DMS114 treated with DMSO at 0.1 percent for 48 hours (cell line): Measurements from ENCODE around the gene FBXO27.
"Not testable (repeated sequence)": the region's sequence is repeated elsewhere in the genome, so short reads cannot be mapped to it uniquely, and the experiment has no call there.

Experiments
- DNase-seq: peaks from one replicate; lab custom pipeline; 2025; ENCODE audit not compliant: unreplicated experiment; lab: John Stamatoyannopoulos, UW

The FBXO27 gene

GRCh38 chr19:38989066-38989605 is 43.2 kb downstream of the FBXO27 start:
- no peak for DNase-seq

DNA sequence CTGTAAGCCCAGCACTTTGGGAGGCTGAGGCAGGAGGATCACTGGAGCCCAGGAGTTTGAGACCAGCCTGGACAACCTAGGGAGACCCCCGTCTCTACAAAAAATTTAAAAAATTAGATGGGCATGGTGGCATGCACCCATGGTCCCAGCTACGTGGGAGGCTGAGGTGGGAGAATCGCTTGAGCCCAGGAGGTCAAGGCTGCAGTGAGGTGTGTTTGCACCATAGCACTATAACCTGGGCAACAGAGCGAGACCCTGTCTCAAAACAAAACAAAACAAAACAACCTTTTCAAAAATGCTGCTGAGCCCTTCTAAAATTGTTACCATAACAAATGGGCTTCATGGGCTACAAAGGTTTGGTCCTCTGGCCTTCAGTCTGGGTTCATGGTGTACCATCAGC is 43.7 kb downstream of the FBXO27 start:
- not testable (repeated sequence) for DNase-seq

GRCh38 chr19:38987745-38988144 is 44.6 kb downstream of the FBXO27 start:
- DNase-seq = not testable (repeated sequence)

GRCh38 chr19:38985262-38985661 is 47.1 kb downstream of the FBXO27 start:
- DNase-seq = no peak

DNA sequence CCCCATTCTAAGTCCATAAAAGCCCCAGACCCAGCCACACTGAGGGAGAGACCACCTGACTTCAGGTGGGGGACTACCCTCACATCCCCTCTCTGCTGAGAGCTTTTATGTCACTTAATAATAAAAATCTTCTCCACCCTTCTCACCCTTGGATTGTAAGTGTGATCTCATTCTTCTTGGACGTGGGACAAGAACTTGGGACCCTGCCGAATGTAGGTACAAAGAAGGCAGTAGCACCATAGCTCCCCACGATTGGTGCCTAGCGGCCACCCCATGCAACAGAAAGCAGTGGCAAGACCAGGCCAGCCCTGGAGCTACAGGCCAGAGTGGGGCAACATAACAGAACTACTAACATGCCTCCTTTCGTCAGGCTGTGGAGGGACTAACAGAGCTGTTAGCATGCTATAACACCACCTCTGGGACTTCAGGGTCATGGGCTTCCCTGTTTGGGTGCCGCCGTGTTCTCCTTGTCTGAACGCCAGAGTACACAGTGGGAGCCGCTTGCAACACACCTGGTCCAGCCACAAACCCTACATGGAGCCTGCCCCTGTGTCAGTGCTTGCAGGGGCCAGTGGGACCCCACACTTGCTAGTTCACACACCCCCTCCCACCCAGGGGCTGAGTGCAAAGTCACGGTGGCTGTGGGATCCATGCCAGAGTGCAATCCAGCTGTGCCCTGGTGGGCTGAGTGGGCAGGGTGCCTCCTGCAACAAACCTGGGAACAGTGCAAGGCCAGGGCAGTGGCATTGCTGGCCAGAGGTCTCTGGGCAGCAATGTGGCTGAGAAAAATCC is 51.6 kb downstream of the FBXO27 start:
- DNase-seq = no peak

DNA sequence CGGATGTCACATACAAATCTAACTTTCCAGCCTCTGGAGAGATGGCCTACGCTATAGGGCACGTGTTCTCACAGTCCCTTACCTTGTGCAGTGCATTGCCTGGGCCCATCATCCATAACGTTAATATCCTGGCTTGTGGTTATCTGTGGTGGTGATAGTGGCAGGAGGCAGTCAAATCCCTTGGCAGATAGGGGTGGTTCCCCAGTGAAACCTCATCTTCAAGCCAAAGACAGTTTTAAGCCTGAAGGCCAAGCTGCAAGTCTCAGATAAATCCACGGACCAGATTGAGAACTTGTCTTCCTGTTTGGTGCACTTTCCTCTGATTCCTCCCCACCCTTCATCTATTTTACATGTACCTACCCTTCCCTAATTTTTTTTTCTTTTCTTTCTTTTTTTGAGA is 52.5 kb downstream of the FBXO27 start:
- DNase-seq = no peak

GRCh38 chr19:38978326-38978689 is 54.0 kb downstream of the FBXO27 start:
- DNase-seq = no peak

- DNase-seq = no peak
Observed at GRCh38 chr19:38977445-38978325, 54.7 kb downstream of the FBXO27 start.

- no peak for DNase-seq
Observed at GRCh38 chr19:38975861-38976271, 56.5 kb downstream of the FBXO27 start.

DNA sequence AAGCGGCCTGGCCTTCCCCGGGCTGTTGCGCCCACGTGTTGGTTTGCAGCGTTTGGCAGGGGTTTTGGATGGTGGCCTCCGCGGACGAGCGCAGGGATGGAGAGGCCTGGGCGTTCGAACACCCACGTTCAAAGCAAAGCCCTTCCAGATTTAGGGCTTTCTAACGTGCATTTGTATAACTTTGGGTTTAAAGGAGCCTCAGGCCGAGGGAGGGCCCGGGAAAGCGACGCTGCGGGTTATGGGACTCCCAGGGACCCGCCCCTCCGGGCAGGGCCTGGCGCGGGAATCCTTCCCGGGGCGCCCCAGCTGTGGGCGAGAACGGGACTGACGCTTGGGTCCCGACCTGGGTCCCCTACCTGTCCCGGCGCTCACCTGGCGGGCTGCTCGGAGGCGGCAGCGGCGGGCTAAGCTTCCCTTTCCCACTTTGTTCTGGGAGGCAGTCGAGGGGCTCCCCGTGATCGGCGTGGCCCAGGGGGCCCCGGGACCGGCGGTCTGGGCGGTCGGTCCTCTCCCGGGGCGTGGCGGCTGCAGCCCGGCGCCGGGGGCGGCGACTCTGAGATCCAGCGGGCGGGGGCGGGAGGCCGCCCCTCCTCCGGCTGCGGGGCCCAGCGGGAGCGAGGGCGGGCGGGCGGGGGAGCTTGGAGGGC is 57.0 kb downstream of the FBXO27 start, which contains the start of gene FBXO17:
TSS of gene FBXO17 (minus strand) at position 529 of the 647 bp plus-strand sequence. CDS start 25,423 bp downstream, outside the sequence.
- DNase-seq = peak; percentile 57

- no peak for DNase-seq
Observed at GRCh38 chr19:38974624-38975213, 57.6 kb downstream of the FBXO27 start.
